CD8-positive, alpha-beta memory T cell (primary cell): ENCODE results near the gene ZNF205. TPM values are rescaled to one million over a fixed set of nuclear protein-coding genes. Genes with fewer than 3 reads are reported as not detected.

Source experiments
- CTCF ChIA-PET: fragments of 350-600 bp; sonication (Branson Sonifier 250); formaldehyde crosslinking; loops from one replicate; lab custom pipeline; 2021; ENCODE audit warnings: antibody characterized with exemption; lab: Charles Lee
- POLR2A ChIA-PET: fragments of 350-600 bp; sonication (Branson Sonifier 250); formaldehyde crosslinking; loops from one replicate; lab custom pipeline; 2021; ENCODE audit warnings: antibody characterized with exemption; lab: Charles Lee
- DNase-seq, 5 donors: peaks; one replicate each; pipeline versions ENCODE4 v3.0.0 to v3.0.0-alpha.2; 2020 to 2022; ENCODE audit warnings: mixed read lengths in 1 of 5
- H3K27ac ChIP-seq: one replicate; pipeline ENCODE4 v1.7.0; 2013; ENCODE audit warnings: low read depth, mild to moderate bottlenecking, low read length, moderate library complexity
- H3K27me3 ChIP-seq: 2 replicates; pipeline ENCODE4 v1.7.0; 2013; ENCODE audit warnings: low read length, mild to moderate bottlenecking; ENCODE audit not compliant: insufficient read depth, poor library complexity, severe bottlenecking
- H3K36me3 ChIP-seq: 2 replicates; pipeline ENCODE4 v1.7.0; 2013; ENCODE audit warnings: mild to moderate bottlenecking, low read length, moderate library complexity; ENCODE audit not compliant: insufficient read depth
- H3K4me1 ChIP-seq: 2 replicates; pipeline ENCODE4 v1.7.0; 2013; ENCODE audit warnings: mild to moderate bottlenecking, low read length, moderate library complexity; ENCODE audit not compliant: insufficient read depth
- H3K4me3 ChIP-seq: 2 replicates; pipeline ENCODE4 v1.7.0; 2013; ENCODE audit warnings: mild to moderate bottlenecking, low read length
- H3K9me3 ChIP-seq: 2 replicates; pipeline ENCODE4 v1.7.0; 2013; ENCODE audit warnings: mild to moderate bottlenecking, low read length
- H3K27ac Mint-ChIP-seq, 8 donors: one replicate each; pipeline ENCODE4 v1.8.0; 2020 to 2021; ENCODE audit warnings: mixed read lengths in 8 of 8, mild to moderate bottlenecking in 6 of 8, inconsistent platforms in 3 of 8, moderate library complexity in 3 of 8
- H3K27me3 Mint-ChIP-seq, 2 donors: one replicate each; pipeline ENCODE4 v1.8.0; 2020 to 2021; ENCODE audit warnings: mixed read lengths in 2 of 2, mild to moderate bottlenecking in 1 of 2, moderate library complexity in 1 of 2
- H3K36me3 Mint-ChIP-seq, 3 donors: one replicate each; pipeline ENCODE4 v1.8.0; 2020 to 2021; ENCODE audit warnings: mixed read lengths in 3 of 3, inconsistent platforms in 1 of 3, mild to moderate bottlenecking in 1 of 3
- H3K4me1 Mint-ChIP-seq, 3 donors: one replicate each; pipeline ENCODE4 v1.8.0; 2020 to 2021; ENCODE audit warnings: mixed read lengths in 3 of 3, inconsistent platforms in 1 of 3, mild to moderate bottlenecking in 1 of 3
- H3K4me3 Mint-ChIP-seq, 7 donors: one replicate each; pipeline ENCODE4 v1.8.0; 2020 to 2021; ENCODE audit warnings: mixed read lengths in 7 of 7, mild to moderate bottlenecking in 6 of 7, moderate library complexity in 4 of 7, inconsistent platforms in 2 of 7
- H3K9me3 Mint-ChIP-seq, 5 donors: one replicate each; pipeline ENCODE4 v1.8.0; 2020 to 2022; ENCODE audit warnings: mixed read lengths in 5 of 5, mild to moderate bottlenecking in 3 of 5, moderate library complexity in 2 of 5, inconsistent platforms in 1 of 5
- polyA plus RNA-seq: library from polyadenylated mRNA; unstranded; fragments of 300-500 nt; fragmentation: Illumina TruSeq; gene quantifications from one replicate; pipeline ENCODE4 v1.2.3, GENCODE V29; 2021
- total RNA-seq, 2 experiments: library from RNA; stranded (reverse); gene quantifications; one replicate each; pipeline ENCODE4 v1.2.3, GENCODE V29; 2021

ZNF205 gene
- total and polyA plus RNA-seq, 3 experiments from 2014 or later: 0.11 TPM; not detected in 2

DNA sequence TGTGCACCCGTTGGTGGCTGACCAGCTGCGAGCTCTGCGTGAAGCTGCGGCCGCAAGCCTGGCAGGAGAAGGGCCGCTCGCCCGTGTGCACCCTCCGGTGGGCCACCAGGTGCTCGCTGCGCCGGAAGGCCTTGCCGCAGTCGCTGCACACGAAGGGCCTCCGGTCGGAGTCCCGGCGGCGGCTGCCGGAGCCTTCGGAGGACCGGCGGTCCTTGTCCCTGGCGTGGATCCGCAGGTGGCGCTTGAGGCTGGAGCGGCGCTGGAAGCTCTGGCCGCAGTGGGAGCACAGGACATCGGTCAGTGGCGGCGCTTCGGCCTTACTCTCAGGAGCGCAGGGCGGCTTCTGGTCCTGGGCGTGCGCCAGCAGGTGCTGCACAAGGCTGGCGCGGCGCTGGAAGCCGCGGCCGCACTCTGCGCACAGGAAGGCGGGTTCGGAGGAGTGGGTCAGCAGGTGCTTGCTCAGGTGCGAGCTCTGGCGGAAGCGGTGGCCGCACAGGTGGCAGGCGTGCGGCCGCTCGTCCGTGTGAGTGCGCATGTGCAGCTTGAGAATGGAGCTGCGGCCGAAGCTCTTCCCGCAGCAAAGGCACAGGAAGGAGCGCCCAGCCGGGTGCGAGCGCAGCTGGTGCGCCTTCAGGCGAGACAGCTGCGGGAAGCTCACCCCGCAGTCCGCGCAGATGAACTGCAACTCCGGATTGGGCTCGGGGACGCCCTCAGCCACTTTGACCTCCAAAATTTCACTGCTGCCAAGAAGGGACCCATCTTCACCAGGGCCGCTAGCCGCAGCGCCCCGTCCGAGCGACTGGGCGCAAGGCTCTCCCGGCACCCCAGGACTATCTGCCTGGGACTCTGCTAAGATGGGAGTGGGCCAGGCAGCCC, 22.4 kb upstream of the ZNF205 start:
- H3K4me1 ChIP-seq: peaks cover 42% of the 10 kb centered on the region
- H3K9me3 ChIP-seq: no peaks in the 10 kb centered on the region
- POLR2A ChIA-PET: no interaction called here
- no peak overlapping the region for H3K27ac Mint-ChIP-seq
- no peak overlapping the region for H3K4me3 ChIP-seq
- CTCF ChIA-PET: interaction anchor here (1.1 to 20.2 kb wide), 6 partner anchors 8 to 58 kb away, joined by 3 to 278 read pairs (median 7); partner anchors contain the start of gene ZNF213
- H3K36me3 ChIP-seq: no peaks in the 10 kb centered on the region
- no peaks in the 10 kb centered on the region for H3K27me3 ChIP-seq
- H3K27me3 Mint-ChIP-seq: no peaks in the 10 kb centered on the region
- no peak overlapping the region for H3K27ac ChIP-seq
- H3K4me1 Mint-ChIP-seq: peaks cover 37 to 58% (median 38%) of the 10 kb centered on the region in 3 donors
- no peaks in the 10 kb centered on the region for H3K36me3 Mint-ChIP-seq
- no peaks in the 10 kb centered on the region for H3K9me3 Mint-ChIP-seq
- H3K4me3 Mint-ChIP-seq: no peak overlapping the region
- no peak for DNase-seq

- peaks cover 37 to 60% (median 38%) of the 10 kb centered on the region in 3 donors for H3K4me1 Mint-ChIP-seq
- H3K27me3 ChIP-seq: no peaks in the 10 kb centered on the region
- H3K27me3 Mint-ChIP-seq: no peaks in the 10 kb centered on the region
- no peak for DNase-seq
- ChIA-PET POLR2A (interaction anchor here (0.6 kb wide), 1 partner anchor 17 kb away, joined by 3 read pairs; no protein-coding TSS in a partner anchor), CTCF (interaction anchor here (0.8 to 20.2 kb wide), 5 partner anchors 15 to 67 kb away, joined by 3 to 278 read pairs (median 5); partner anchors contain the start of genes IL32 and ZNF213)
- H3K9me3 Mint-ChIP-seq: no peaks in the 10 kb centered on the region
- no peaks in the 10 kb centered on the region for H3K36me3 ChIP-seq
- H3K9me3 ChIP-seq: no peaks in the 10 kb centered on the region
- H3K27ac Mint-ChIP-seq: peak overlapping the region in 1 of 8 donors; percentile 58
- no peaks in the 10 kb centered on the region for H3K36me3 Mint-ChIP-seq
- peaks cover 55% of the 10 kb centered on the region for H3K4me1 ChIP-seq
- H3K27ac ChIP-seq: no peak overlapping the region
- no peak overlapping the region for H3K4me3 Mint-ChIP-seq
- H3K4me3 ChIP-seq: no peak overlapping the region
These were observed 20.8 kb upstream of the ZNF205 start for GRCh38 chr16:3091551-3091950.

DNA sequence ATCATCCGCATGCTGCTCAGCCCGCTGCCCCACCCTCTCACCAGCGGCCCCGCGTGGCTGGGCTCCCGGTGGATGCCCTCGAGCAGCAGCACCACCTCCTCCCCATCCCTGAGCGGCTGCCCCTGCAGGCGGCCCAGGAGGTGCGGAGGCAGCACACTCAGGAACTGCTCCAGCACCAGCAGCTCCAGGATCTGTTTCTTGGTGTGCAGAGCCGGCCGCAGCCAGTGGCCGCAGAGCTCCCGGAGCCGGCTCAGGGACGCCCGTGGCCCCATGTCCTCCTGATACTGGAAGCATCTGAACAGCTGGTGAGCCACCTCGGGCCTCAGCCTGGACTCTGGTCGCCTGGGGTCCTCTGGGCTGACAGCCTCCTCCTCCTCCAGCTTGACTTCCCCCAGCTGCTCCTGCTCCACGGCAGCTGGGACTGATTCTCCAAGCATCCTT, 19.9 kb upstream of the ZNF205 start:
- Histone ChIP-seq H3K27me3 (no peaks in the 10 kb centered on the region), H3K27ac (no peak overlapping the region), H3K36me3 (no peaks in the 10 kb centered on the region), H3K4me3 (no peak overlapping the region), H3K9me3 (no peaks in the 10 kb centered on the region), H3K4me1 (peaks cover 45% of the 10 kb centered on the region)
- peaks cover 36 to 59% (median 37%) of the 10 kb centered on the region in 3 donors for H3K4me1 Mint-ChIP-seq
- H3K36me3 Mint-ChIP-seq: no peaks in the 10 kb centered on the region
- CTCF ChIA-PET: interaction anchor here (2.3 to 20.2 kb wide), 2 partner anchors 16 to 38 kb away, joined by 12 to 278 read pairs; partner anchors contain the start of gene ZNF213
- no peak for DNase-seq
- no peak overlapping the region for H3K4me3 Mint-ChIP-seq
- H3K9me3 Mint-ChIP-seq: no peaks in the 10 kb centered on the region
- POLR2A ChIA-PET: interaction anchor here (0.6 kb wide), 1 partner anchor 67 kb away, joined by 7 read pairs; no protein-coding TSS in a partner anchor
- peak overlapping the region in 1 of 8 donors; percentile 11 for H3K27ac Mint-ChIP-seq
- H3K27me3 Mint-ChIP-seq: no peaks in the 10 kb centered on the region

GRCh38 chr16:3094289-3095027, 17.9 kb upstream of the ZNF205 start:
- Mint-ChIP-seq H3K27ac (peak overlapping the region; percentile 28 to 89 (median 68)), H3K27me3 (no peaks in the 10 kb centered on the region), H3K4me1 (peaks cover 29 to 59% (median 31%) of the 10 kb centered on the region in 3 donors), H3K4me3 (peak overlapping the region in 6 of 7 donors; percentile 14 to 39 (median 24)), H3K36me3 (no peaks in the 10 kb centered on the region), H3K9me3 (no peaks in the 10 kb centered on the region)
- DNase-seq: peak; percentile 38 to 69 (median 50)
- Histone ChIP-seq H3K4me1 (peaks cover 39% of the 10 kb centered on the region), H3K27ac (no peak overlapping the region), H3K9me3 (no peaks in the 10 kb centered on the region), H3K4me3 (no peak overlapping the region), H3K27me3 (no peaks in the 10 kb centered on the region), H3K36me3 (no peaks in the 10 kb centered on the region)
- POLR2A ChIA-PET: no interaction called here
- CTCF ChIA-PET: interaction anchor here (1.1 to 20.2 kb wide), 8 partner anchors 18 to 73 kb away, joined by 3 to 278 read pairs (median 8); partner anchors contain the start of genes IL32 and ZNF213

GRCh38 chr16:3095869-3096268, 16.5 kb upstream of the ZNF205 start:
- H3K4me3 Mint-ChIP-seq: peak overlapping the region in 4 of 7 donors; percentile 49 to 83 (median 56)
- no peak overlapping the region for H3K27ac ChIP-seq
- H3K4me3 ChIP-seq: no peak overlapping the region
- no peaks in the 10 kb centered on the region for H3K9me3 ChIP-seq
- no peaks in the 10 kb centered on the region for H3K27me3 ChIP-seq
- POLR2A ChIA-PET: interaction anchor here (0.6 to 3.9 kb wide), 3 partner anchors 20 to 66 kb away, joined by 5 to 27 read pairs (median 6); no protein-coding TSS in a partner anchor
- H3K9me3 Mint-ChIP-seq: no peaks in the 10 kb centered on the region
- peak overlapping the region; percentile 72 to 95 (median 82) for H3K27ac Mint-ChIP-seq
- CTCF ChIA-PET: interaction anchor here (0.9 to 20.2 kb wide), 18 partner anchors 8 to 368 kb away, joined by 3 to 278 read pairs (median 6); partner anchors contain the start of genes IL32 and ZNF213
- peaks cover 45% of the 10 kb centered on the region for H3K4me1 ChIP-seq
- H3K4me1 Mint-ChIP-seq: peaks cover 36 to 69% (median 40%) of the 10 kb centered on the region in 3 donors
- H3K27me3 Mint-ChIP-seq: no peaks in the 10 kb centered on the region
- no peaks in the 10 kb centered on the region for H3K36me3 Mint-ChIP-seq
- no peaks in the 10 kb centered on the region for H3K36me3 ChIP-seq
- DNase-seq: peak; percentile 47 to 76 (median 63)

GRCh38 chr16:3096362-3096761, 16.0 kb upstream of the ZNF205 start:
- Histone ChIP-seq H3K9me3 (no peaks in the 10 kb centered on the region), H3K4me1 (peaks cover 45% of the 10 kb centered on the region), H3K27me3 (no peaks in the 10 kb centered on the region), H3K27ac (no peak overlapping the region), H3K36me3 (no peaks in the 10 kb centered on the region), H3K4me3 (no peak overlapping the region)
- Mint-ChIP-seq H3K4me1 (peaks cover 37 to 69% (median 40%) of the 10 kb centered on the region in 3 donors), H3K9me3 (no peaks in the 10 kb centered on the region), H3K27ac (peak overlapping the region in 4 of 8 donors; percentile 69 to 87 (median 85)), H3K36me3 (no peaks in the 10 kb centered on the region), H3K4me3 (peak overlapping the region in 1 of 7 donors; percentile 83), H3K27me3 (no peaks in the 10 kb centered on the region)
- POLR2A ChIA-PET: interaction anchor here (0.8 to 3.9 kb wide), 3 partner anchors 10 to 32 kb away, joined by 3 to 27 read pairs (median 5); no protein-coding TSS in a partner anchor
- no peak for DNase-seq
- CTCF ChIA-PET: interaction anchor here (0.7 to 20.2 kb wide), 18 partner anchors 9 to 367 kb away, joined by 3 to 278 read pairs (median 6); partner anchors contain the start of genes IL32 and ZNF213

DNA sequence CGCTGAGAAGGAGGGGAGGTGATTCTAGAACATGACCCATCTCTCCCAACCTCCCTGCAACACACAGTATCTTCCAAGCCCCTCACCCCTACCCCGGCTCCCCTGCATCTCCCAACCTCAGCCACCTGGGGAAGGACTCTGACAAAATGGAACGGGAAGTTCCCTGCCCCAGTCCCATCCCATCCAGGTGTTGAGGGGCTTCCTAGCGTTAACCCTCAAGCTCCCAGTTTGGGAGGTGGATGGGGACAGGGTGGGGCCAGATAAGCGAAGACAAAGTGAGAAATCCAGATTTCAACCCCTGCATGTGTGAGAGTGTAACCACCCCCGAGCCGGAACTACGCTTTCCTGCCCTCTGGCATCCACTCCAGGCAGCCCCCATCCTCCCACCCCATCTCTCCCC, 15.1 kb upstream of the ZNF205 start:
- H3K4me1 ChIP-seq: peaks cover 47% of the 10 kb centered on the region
- Mint-ChIP-seq H3K36me3 (no peaks in the 10 kb centered on the region), H3K27me3 (no peaks in the 10 kb centered on the region), H3K4me1 (peaks cover 40 to 67% (median 44%) of the 10 kb centered on the region in 3 donors), H3K9me3 (no peaks in the 10 kb centered on the region), H3K27ac (peak overlapping the region in 3 of 8 donors; percentile 4 to 83 (median 58)), H3K4me3 (no peak overlapping the region)
- no peak for DNase-seq
- ChIA-PET CTCF (interaction anchor here (0.6 to 20.2 kb wide), 13 partner anchors 9 to 70 kb away, joined by 3 to 278 read pairs (median 9); partner anchors contain the start of genes IL32 and ZNF213), POLR2A (interaction anchor here (0.8 to 3.9 kb wide), 3 partner anchors 9 to 54 kb away, joined by 3 to 27 read pairs (median 3); no protein-coding TSS in a partner anchor)
- H3K27me3 ChIP-seq: no peaks in the 10 kb centered on the region
- H3K4me3 ChIP-seq: no peak overlapping the region
- H3K36me3 ChIP-seq: no peaks in the 10 kb centered on the region
- H3K27ac ChIP-seq: no peak overlapping the region
- H3K9me3 ChIP-seq: no peaks in the 10 kb centered on the region
